ENCODE results near the gene DNAAF1. TPM values are rescaled to one million over a fixed set of nuclear protein-coding genes. Genes with fewer than 3 reads are reported as not detected.
A peak's percentile ranks its signal among the peaks of the same experiment; 100 is the strongest.
"Not testable (repeated sequence)": the region's sequence is repeated elsewhere in the genome, so short reads cannot be mapped to it uniquely, and the experiment has no call there.

Gene DNAAF1
- total RNA-seq, 1 experiment from 2014 or later: not detected

- ATAC-seq (no peak), DNase-seq (ENCODE audit: low read depth, low spot score) (no peak)
- peaks cover 4% of the 10 kb centered on the region for H3K4me1 ChIP-seq (ENCODE audit: control insufficient read depth, insufficient read depth, low read length)
- no peaks in the 10 kb centered on the region for H3K9me3 ChIP-seq (ENCODE audit: control insufficient read depth, insufficient read depth, low read depth, low read length)
- H3K27me3 ChIP-seq (ENCODE audit: control insufficient read depth, insufficient read depth, low read length): no peaks in the 10 kb centered on the region
- intact Hi-C loops (cut with micrococcal nuclease; ENCODE audit: unreplicated experiment) (no loop called here), in situ Hi-C loops (cut with HindIII; ENCODE audit: low pct_unique_long_range_greater_than_20kb, low sequenced_read_pairs) (no loop called here)
- no peak for TF ChIP-seq TCF7L2 (IDR thresholded peaks at IDR 0.05; ENCODE audit: low read depth, low read length)
- no peak for TF ChIP-seq POLR2AphosphoS5 (IDR thresholded peaks at IDR 0.05; ENCODE audit: low read depth, low read length)
- TF ChIP-seq REST (IDR thresholded peaks at IDR 0.05; ENCODE audit: insufficient read depth in 1 of 2, low read depth in 2 of 2, low read length in 1 of 2): no peak
- TF ChIP-seq, protein P1, sequence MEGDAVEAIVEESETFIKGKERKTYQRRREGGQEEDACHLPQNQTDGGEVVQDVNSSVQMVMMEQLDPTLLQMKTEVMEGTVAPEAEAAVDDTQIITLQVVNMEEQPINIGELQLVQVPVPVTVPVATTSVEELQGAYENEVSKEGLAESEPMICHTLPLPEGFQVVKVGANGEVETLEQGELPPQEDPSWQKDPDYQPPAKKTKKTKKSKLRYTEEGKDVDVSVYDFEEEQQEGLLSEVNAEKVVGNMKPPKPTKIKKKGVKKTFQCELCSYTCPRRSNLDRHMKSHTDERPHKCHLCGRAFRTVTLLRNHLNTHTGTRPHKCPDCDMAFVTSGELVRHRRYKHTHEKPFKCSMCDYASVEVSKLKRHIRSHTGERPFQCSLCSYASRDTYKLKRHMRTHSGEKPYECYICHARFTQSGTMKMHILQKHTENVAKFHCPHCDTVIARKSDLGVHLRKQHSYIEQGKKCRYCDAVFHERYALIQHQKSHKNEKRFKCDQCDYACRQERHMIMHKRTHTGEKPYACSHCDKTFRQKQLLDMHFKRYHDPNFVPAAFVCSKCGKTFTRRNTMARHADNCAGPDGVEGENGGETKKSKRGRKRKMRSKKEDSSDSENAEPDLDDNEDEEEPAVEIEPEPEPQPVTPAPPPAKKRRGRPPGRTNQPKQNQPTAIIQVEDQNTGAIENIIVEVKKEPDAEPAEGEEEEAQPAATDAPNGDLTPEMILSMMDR (IDR thresholded peaks at IDR 0.05): no peak
- TF ChIP-seq SIN3A (IDR thresholded peaks at IDR 0.05; ENCODE audit: borderline replicate concordance, insufficient read depth, low read depth, low read length): no peak
- ChIA-PET CTCF (interaction anchor here (0.6 to 0.7 kb wide), 2 partner anchors 50 to 288 kb away, joined by 3 to 5 read pairs; no protein-coding TSS in a partner anchor), POLR2A (no interaction called here)
- H3K27ac ChIP-seq (ENCODE audit: low read length): no peak overlapping the region
- peaks cover 8% of the 10 kb centered on the region; the same call in 1 of the 2 replicates for H3K36me3 ChIP-seq (ENCODE audit: control insufficient read depth, insufficient read depth, low read length)
- H3K4me3 ChIP-seq (ENCODE audit: low read depth in 2 of 2, low read length in 2 of 2): no peak overlapping the region
- no TSS peak for BruUV-seq (replicated peaks)
Measured at GRCh38 chr16:84111525-84111924, 33.6 kb upstream of the DNAAF1 start.

- H3K27ac ChIP-seq (ENCODE audit: low read length); in situ Hi-C loops (cut with HindIII; ENCODE audit: low pct_unique_long_range_greater_than_20kb, low sequenced_read_pairs); ATAC-seq; H3K4me3 ChIP-seq (ENCODE audit: low read depth in 2 of 2, low read length in 2 of 2); intact Hi-C loops (cut with micrococcal nuclease; ENCODE audit: unreplicated experiment); DNase-seq (ENCODE audit: low read depth, low spot score); H3K27me3 ChIP-seq (ENCODE audit: control insufficient read depth, insufficient read depth, low read length); BruUV-seq (replicated peaks); H3K36me3 ChIP-seq (ENCODE audit: control insufficient read depth, insufficient read depth, low read length); H3K4me1 ChIP-seq (ENCODE audit: control insufficient read depth, insufficient read depth, low read length); H3K9me3 ChIP-seq (ENCODE audit: control insufficient read depth, insufficient read depth, low read depth, low read length); POLR2A ChIA-PET: not testable (repeated sequence)
- CTCF ChIA-PET: interaction anchor here (0.6 kb wide), 1 partner anchor 287 kb away, joined by 3 read pairs; no protein-coding TSS in a partner anchor
Measured at GRCh38 chr16:84111949-84112348, 33.2 kb upstream of the DNAAF1 start.

DNA sequence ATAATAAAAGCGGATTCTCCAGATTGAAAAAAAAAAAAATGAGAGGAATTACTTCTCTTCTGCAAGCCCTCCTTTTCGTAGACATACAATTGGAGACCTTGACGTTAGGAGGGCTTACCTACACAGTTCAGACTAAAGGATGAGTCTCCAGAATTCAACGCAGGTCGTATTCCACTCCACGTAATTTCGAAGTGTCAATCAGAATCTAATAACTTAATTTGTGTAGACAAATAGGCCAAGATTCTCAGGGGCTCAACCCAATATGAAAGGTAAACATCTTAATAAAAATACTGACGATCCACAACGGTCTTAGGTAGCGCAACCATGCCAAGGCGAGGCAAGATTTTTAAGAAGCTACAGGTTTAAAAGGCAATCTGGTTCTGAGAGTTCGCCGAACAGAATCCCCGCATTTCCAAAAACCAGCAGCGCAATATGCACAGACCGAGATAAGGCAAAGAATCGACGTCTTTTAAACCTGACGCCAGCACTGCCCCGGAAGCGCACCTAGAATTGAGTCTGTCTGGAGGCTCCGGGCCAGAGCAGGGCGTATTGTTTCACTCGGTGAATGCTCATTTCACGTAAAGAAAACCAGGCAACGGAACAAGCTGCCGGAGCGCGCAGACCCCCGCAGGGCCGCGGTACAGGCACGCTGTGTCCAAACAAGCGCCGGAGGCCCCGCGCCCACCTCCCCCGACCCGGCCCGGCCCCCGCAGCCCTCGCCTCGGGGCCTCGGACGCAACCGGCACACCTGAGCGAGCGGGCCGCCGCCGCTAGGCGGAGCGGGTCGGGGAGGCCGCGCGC, 29.0 kb upstream of the DNAAF1 start:
- no peaks in the 10 kb centered on the region for H3K9me3 ChIP-seq (ENCODE audit: control insufficient read depth, insufficient read depth, low read depth, low read length)
- H3K4me3 ChIP-seq (ENCODE audit: low read depth in 2 of 2, low read length in 2 of 2): peak overlapping the region; percentile 83 to 95
- in situ Hi-C loops (cut with HindIII; ENCODE audit: low pct_unique_long_range_greater_than_20kb, low sequenced_read_pairs) (no loop called here), intact Hi-C loops (cut with micrococcal nuclease; ENCODE audit: unreplicated experiment) (no loop called here)
- no peak for TF ChIP-seq POLR2AphosphoS5 (IDR thresholded peaks at IDR 0.05; ENCODE audit: low read depth, low read length)
- no peak for TF ChIP-seq TCF7L2 (IDR thresholded peaks at IDR 0.05; ENCODE audit: low read depth, low read length)
- TF ChIP-seq, protein P1 (IDR thresholded peaks at IDR 0.05): no peak
- TF ChIP-seq REST (IDR thresholded peaks at IDR 0.05; ENCODE audit: insufficient read depth in 1 of 2, low read depth in 2 of 2, low read length in 1 of 2): no peak
- TF ChIP-seq SIN3A (IDR thresholded peaks at IDR 0.05; ENCODE audit: borderline replicate concordance, insufficient read depth, low read depth, low read length): no peak
- no TSS peak for BruUV-seq (replicated peaks)
- H3K27me3 ChIP-seq (ENCODE audit: control insufficient read depth, insufficient read depth, low read length): no peaks in the 10 kb centered on the region
- H3K36me3 ChIP-seq (ENCODE audit: control insufficient read depth, insufficient read depth, low read length): peaks cover 11% of the 10 kb centered on the region; the same call in 1 of the 2 replicates
- DNase-seq (ENCODE audit: low read depth, low spot score) (no peak), ATAC-seq (peak; percentile 56)
- ChIA-PET CTCF (interaction anchor here (0.6 kb wide), 1 partner anchor 218 kb away, joined by 3 read pairs; no protein-coding TSS in a partner anchor), POLR2A (no interaction called here)
- peak overlapping the region; percentile 87 for H3K27ac ChIP-seq (ENCODE audit: low read length)
- H3K4me1 ChIP-seq (ENCODE audit: control insufficient read depth, insufficient read depth, low read length): no peaks in the 10 kb centered on the region; the same call in 1 of the 2 replicates
